Fibroblast of pulmonary artery (primary cell): ENCODE data around the gene TMC4.

ENCODE experiments used
- DNase-seq: peaks from one replicate; pipeline ENCODE4 v3.0.0-alpha.2; 2010; ENCODE audit warnings: low read depth
- H3K4me3 ChIP-seq: replicated peaks from 2 replicates; pipeline ENCODE4 v1.5.1; 2011; ENCODE audit warnings: low read depth, mild to moderate bottlenecking, control low read depth, low read length, moderate library complexity
- TF ChIP-seq, protein P1 (sequence below): IDR thresholded peaks from 2 replicates; pipeline ENCODE4 v1.5.1; 2011; ENCODE audit warnings: mild to moderate bottlenecking, control low read depth, low read length, inconsistent platforms; ENCODE audit errors: missing control alignments

The TMC4 gene

DNA sequence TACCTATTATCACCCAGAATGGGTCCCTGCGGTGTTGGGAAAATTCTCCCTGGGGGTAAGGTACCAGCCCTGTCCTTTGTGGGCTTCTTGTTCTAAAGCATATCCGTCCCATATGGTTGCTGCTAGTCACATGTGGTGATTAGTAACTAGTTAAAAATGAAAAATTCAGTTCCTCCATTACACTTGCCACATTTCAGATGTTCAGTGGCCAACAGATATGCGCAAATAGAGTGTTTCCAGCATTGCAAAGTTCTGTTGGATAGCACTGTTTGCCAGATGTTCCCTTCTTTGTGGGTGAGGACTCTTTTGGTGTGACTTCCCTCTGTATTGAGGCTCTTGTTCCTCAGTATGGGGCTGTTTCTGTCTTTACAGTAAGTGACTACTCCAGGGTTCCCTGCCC lies 31.6 kb downstream of the TMC4 start:
- DNase-seq = no peak
- no peak overlapping the region for H3K4me3 ChIP-seq
- TF ChIP-seq, protein P1, sequence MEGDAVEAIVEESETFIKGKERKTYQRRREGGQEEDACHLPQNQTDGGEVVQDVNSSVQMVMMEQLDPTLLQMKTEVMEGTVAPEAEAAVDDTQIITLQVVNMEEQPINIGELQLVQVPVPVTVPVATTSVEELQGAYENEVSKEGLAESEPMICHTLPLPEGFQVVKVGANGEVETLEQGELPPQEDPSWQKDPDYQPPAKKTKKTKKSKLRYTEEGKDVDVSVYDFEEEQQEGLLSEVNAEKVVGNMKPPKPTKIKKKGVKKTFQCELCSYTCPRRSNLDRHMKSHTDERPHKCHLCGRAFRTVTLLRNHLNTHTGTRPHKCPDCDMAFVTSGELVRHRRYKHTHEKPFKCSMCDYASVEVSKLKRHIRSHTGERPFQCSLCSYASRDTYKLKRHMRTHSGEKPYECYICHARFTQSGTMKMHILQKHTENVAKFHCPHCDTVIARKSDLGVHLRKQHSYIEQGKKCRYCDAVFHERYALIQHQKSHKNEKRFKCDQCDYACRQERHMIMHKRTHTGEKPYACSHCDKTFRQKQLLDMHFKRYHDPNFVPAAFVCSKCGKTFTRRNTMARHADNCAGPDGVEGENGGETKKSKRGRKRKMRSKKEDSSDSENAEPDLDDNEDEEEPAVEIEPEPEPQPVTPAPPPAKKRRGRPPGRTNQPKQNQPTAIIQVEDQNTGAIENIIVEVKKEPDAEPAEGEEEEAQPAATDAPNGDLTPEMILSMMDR = no peak

DNA sequence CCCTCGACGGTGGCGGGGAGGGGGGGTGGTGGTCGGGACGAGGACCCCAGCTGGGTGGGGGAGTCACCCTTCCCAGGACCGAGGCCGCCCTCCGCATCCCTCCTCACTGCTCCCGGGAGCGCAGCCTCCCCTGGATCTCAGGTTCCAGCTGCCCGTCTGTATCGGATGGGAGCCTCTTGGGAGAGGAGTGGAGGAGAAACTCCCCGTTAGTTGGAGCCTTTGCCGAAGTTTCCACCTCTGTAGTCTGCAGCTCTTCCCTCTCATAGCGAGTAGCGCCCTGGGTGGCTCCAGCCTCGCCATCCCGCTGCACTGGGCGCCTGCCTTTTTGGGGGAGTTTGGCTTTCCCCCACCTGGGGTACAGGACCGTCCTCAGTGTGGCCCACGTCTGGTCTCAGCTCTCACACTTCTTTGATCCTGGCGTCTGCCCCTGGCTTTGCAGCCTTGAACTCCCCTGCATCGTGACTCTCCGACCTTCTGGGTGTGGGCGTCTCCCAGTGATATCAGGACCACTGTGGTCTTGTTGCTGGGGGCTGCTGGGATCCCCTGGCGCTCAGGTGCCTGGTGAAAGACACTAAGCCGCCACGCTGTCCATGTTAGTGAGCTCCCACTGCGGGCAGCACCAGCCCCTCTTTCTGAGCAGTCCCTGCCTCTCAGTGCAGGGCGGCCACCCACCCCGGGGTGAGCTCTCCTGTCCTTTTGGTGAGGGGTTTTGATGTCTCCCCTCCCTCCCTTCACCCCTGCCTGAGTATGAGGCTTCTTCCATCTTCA lies 34.3 kb downstream of the TMC4 start:
- peak overlapping the region; percentile 84 for H3K4me3 ChIP-seq
- TF ChIP-seq, protein P1 = no peak
- DNase-seq = no peak

DNA sequence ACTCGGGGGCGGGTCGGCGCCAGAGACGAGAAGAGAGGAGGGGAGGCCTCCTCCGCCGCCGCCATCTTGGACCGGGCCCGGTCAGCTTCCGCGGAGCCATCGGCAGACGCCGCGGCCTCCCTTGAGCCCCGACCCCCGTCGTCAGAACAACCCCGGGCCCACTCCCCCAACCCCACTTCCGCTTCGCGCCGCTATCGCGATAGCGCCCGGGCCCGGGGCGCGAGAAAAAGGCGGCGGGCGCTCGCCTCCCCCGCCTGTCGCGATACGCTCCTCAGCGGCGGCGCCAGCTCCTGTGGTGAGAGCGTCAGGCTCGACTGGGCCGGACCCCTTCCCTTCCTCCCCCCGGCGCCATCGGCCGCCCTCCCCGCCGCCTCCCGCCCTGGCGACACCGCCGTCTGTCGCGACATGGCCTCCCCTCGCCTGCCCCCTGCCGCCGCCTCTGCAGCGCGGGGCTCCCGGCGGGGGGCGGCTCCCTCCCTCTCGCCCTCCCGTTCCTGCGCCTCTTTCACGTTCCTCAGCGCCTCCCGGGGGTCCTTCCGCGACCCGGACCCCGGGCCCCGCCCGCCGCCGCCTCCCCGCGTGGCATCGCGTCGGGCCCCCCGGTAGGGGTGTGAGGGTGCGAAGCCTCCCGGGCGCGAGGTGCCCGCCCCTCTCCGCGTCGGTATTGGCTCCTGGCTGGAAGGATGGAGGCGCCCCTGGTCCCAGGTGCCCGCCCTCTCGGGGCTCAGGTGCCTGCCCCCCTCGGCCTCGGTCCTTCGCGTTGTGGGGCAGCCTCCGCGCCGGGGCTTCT lies 35.1 kb downstream of the TMC4 start, which contains the start of gene CNOT3:
Gene CNOT3 (plus strand): TSS at position 64 of the 790 bp plus-strand sequence. CDS start 5,217 bp downstream, outside the sequence.
- H3K4me3 ChIP-seq = peak within 1 kb of the TSS; percentile 84
- TF ChIP-seq, protein P1 = no peak
- no peak for DNase-seq

DNA sequence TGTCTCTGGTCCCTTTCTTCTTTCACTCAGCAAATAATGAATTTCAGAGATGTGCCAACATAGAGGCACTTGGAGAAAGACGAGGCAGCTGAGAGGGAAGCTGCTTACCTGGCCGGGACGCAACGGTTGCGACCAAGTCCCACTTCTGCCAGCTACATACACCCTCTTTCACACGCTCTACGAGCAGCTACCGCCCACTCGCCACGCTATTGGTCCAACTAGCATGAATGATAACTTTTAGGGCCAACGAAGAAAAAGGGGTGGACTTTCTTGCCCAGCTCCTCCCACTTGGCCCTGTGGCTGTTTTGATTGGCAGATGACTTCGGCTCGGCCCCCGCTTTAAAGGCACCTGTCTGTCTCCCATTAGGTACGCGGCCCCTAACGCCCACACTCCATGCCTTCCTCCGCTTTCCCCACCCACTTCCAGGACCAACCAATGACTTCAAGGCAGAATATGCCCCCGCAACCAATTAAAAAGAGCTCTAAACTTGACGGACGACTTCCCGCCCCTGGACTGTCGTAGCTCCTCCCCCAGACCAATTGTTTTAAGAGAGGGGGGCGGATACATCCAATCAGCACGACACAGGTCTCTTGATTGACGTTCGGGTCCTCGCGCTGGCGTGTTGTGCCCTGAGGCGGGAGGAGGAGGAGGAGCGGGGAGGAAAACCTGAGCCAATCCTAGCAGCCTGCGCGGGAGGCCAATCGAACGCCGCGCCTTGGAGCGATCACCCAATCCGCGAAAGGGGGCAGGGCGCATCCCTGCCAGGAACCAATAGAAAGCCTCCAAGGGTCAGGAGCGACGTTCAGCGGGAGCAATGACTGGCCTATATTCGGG lies 35.9 kb downstream of the TMC4 start:
- TF ChIP-seq, protein P1 = no peak
- H3K4me3 ChIP-seq = peak overlapping the region; percentile 84
- peak; percentile 100 for DNase-seq

DNA sequence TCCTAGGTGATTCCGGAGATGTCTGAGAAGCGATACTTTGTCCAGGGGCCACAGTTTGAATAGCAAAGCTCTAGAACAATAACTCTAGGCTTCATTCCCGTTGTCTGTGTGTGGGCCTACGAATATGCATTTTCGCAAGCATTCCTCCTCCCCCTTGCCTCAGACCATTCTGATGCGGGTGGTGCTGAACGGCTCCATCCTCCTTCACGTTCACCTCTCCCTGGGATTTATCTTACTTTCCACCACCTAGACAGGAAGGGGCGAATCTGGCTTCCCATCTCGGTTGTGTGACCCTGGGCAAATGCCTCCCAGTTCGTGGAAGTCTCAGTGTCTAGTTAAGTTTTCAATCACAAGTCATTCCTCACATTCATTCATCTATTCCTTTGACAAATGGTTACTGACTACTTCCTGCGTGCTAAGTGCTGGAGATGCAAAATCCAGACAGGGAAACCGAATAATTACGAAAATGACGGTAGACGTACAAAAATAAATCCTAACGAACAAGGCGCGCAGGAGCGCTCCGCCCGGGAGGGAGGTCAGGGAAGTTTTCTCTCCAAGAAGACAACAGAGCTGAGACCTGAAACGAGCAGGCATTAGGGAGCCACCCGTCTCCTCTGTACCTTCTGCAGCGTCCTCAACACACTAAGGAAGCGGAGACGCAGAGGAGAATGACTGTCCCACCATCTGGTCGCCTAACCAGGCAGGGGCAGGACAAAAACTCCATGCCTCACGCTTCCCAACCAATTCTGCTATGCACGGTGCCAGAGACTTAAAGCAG lies 36.7 kb downstream of the TMC4 start:
- TF ChIP-seq, protein P1 = no peak
- peak; percentile 27 for DNase-seq
- H3K4me3 ChIP-seq = peak overlapping the region; percentile 64
